HepG2 (cell line): ENCODE results near the gene CCSER2. TPM values are rescaled to one million over a fixed set of nuclear protein-coding genes. Genes with fewer than 3 reads are reported as not detected.

Source experiments
- ATAC-seq: fragments of 200-7000 bp; cut with Tn5 transposase; 3 replicates; pipeline ENCODE4 v1.9.1; 2020; ENCODE audit warnings: mild to moderate bottlenecking, moderate library complexity
- BruUV-seq: library from RNA; stranded (reverse); fragments of 400-500 nt; replicated peaks from 2 replicates; lab custom pipeline; 2021; lab: Mats Ljungman, UMichigan
- CTCF ChIA-PET: fragments of 300-600 bp; formaldehyde crosslinking; extraction: SDS; loops from one replicate; lab custom pipeline; 2021; ENCODE audit warnings: low total read pairs, inconsistent platforms, low intra/inter-chr PET ratio; lab: Yijun Ruan, JAX
- POLR2A ChIA-PET: fragments of 350-600 bp; sonication (Branson Sonifier 250); formaldehyde crosslinking; loops from one replicate; lab custom pipeline; 2020; ENCODE audit warnings: antibody characterized with exemption, inconsistent platforms; lab: Yijun Ruan, JAX
- DNase-seq: peaks from one replicate; pipeline ENCODE4 v3.0.0-alpha.2; 2015; ENCODE audit warnings: low spot score
- FAIRE-seq: peaks from 3 replicates; lab custom pipeline; 2011; peaks lifted over from hg19 to GRCh38; lab: Jason Lieb, UNC
- H2AFZ ChIP-seq: one replicate; pipeline ENCODE4 v1.6.1; 2011; ENCODE audit warnings: low read length, inconsistent platforms
- H3K27ac ChIP-seq: fragments of 300-600 bp; 3 replicates; pipeline ENCODE4 v1.8.0; 2011; ENCODE audit warnings: mixed run types, mild to moderate bottlenecking, mixed read lengths, low read length, inconsistent platforms; ENCODE audit not compliant: insufficient read depth; ENCODE audit errors: extremely low read length
- H3K27me3 ChIP-seq, 2 experiments: fragments of 200-600 bp in 1 of 2; 2 replicates in 1 of 2; 3 replicates in 1 of 2; pipeline versions ENCODE4 v1.6.0 to v1.8.0; 2011; ENCODE audit warnings: low read length in 2 of 2, mild to moderate bottlenecking in 2 of 2, moderate library complexity in 2 of 2, inconsistent platforms in 1 of 2; ENCODE audit not compliant: insufficient read depth in 2 of 2, control insufficient read depth in 1 of 2
- H3K36me3 ChIP-seq, 2 experiments: fragments of 200-600 bp in 1 of 2; replicated peaks in 1 of 2; 2 replicates in 1 of 2; 3 replicates in 1 of 2; pipeline versions ENCODE4 v1.5.1 to v1.8.0; 2011; ENCODE audit warnings: low read length in 2 of 2, inconsistent platforms in 1 of 2; ENCODE audit not compliant: insufficient read depth in 2 of 2, control insufficient read depth in 1 of 2
- H3K4me1 ChIP-seq: 2 replicates; pipeline ENCODE4 v1.5.1; 2012; ENCODE audit warnings: low read length, inconsistent platforms; ENCODE audit not compliant: insufficient read depth
- H3K4me2 ChIP-seq: 2 replicates; pipeline ENCODE4 v1.6.0; 2011; ENCODE audit warnings: low read depth, low read length, inconsistent platforms
- H3K4me3 ChIP-seq, 3 experiments: fragments of 200-600 bp in 1 of 3; sonication (generic), shearing (Covaris generic) in 1 of 3; replicated peaks in 1 of 3; 2 replicates each; pipeline ENCODE4 v1.5.1; 2011 to 2016; ENCODE audit warnings: low read length in 3 of 3, inconsistent platforms in 2 of 3, low read depth in 2 of 3, mild to moderate bottlenecking in 2 of 3, control low read depth in 1 of 3, mixed read lengths in 1 of 3; ENCODE audit not compliant: insufficient read depth in 1 of 3
- H3K79me2 ChIP-seq: one replicate; pipeline ENCODE4 v1.6.1; 2011; ENCODE audit warnings: low read length, inconsistent platforms; ENCODE audit not compliant: insufficient read depth
- H3K9ac ChIP-seq: 2 replicates; pipeline ENCODE4 v1.6.0; 2011; ENCODE audit warnings: mild to moderate bottlenecking, low read depth, low read length, inconsistent platforms; ENCODE audit not compliant: insufficient read depth
- H3K9me3 ChIP-seq: 2 replicates; pipeline ENCODE4 v1.5.1; 2012; ENCODE audit warnings: mild to moderate bottlenecking, low read length
- H4K20me1 ChIP-seq: 2 replicates; pipeline ENCODE4 v1.6.0; 2011; ENCODE audit warnings: inconsistent platforms, mild to moderate bottlenecking, low read length, moderate library complexity; ENCODE audit not compliant: insufficient read depth
- AKAP8 ChIP-seq: sonication (generic); formaldehyde crosslinking; IDR thresholded peaks from 2 replicates; pipeline ENCODE4 v1.5.1; 2020; ENCODE audit warnings: mild to moderate bottlenecking, missing genetic modification reagents
- CREBL2 ChIP-seq: sonication (generic); formaldehyde crosslinking; IDR thresholded peaks from 2 replicates; pipeline ENCODE4 v1.8.1; 2023; ENCODE audit warnings: missing genetic modification reagents, mild to moderate bottlenecking, borderline replicate concordance
- ELF4 ChIP-seq: sonication (generic); formaldehyde crosslinking; IDR thresholded peaks from 2 replicates; pipeline ENCODE4 v1.5.0; 2020; ENCODE audit warnings: missing genetic modification reagents, mild to moderate bottlenecking, moderate library complexity, borderline replicate concordance
- ERF ChIP-seq: IDR thresholded peaks from 2 replicates; pipeline ENCODE4 v1.6.1; 2018; ENCODE audit warnings: missing biosample characterization, missing genetic modification reagents
- EZH2 ChIP-seq: conservative IDR thresholded peaks from 2 replicates; pipeline ENCODE4 v1.6.1; 2012; ENCODE audit warnings: mild to moderate bottlenecking, low read depth, low read length, moderate library complexity
- KAT7 ChIP-seq: IDR thresholded peaks from 2 replicates; pipeline ENCODE4 v1.6.1; 2018; ENCODE audit warnings: borderline replicate concordance, missing compliant biosample characterization
- MEF2D ChIP-seq: sonication (generic); formaldehyde crosslinking; IDR thresholded peaks from 2 replicates; pipeline ENCODE4 v1.5.1; 2020; ENCODE audit warnings: mild to moderate bottlenecking, missing genetic modification reagents
- NR2F6 ChIP-seq, 2 experiments: IDR thresholded peaks; 2 replicates each; pipeline ENCODE4 v1.6.1; 2016; ENCODE audit warnings: antibody characterized with exemption in 1 of 2, mild to moderate bottlenecking in 1 of 2
- RBAK ChIP-seq: sonication (generic); formaldehyde crosslinking; IDR thresholded peaks from 2 replicates; pipeline ENCODE4 v1.5.1; 2020; ENCODE audit warnings: mild to moderate bottlenecking, missing genetic modification reagents
- RBFOX2 ChIP-seq: fragments of 200-400 bp; formaldehyde crosslinking; IDR thresholded peaks from 2 replicates; pipeline ENCODE4 v1.6.1; 2017; ENCODE audit warnings: low read depth, mild to moderate bottlenecking, low read length
- REXO4 ChIP-seq: sonication (generic); formaldehyde crosslinking; IDR thresholded peaks from 2 replicates; pipeline ENCODE4 v1.8.0; 2022; ENCODE audit warnings: missing genetic modification reagents, mild to moderate bottlenecking, borderline replicate concordance
- SP1 ChIP-seq, 2 experiments: fragments of 450-650 bp in 1 of 2; sonication (generic) in 1 of 2; formaldehyde crosslinking in 1 of 2; IDR thresholded peaks; 2 replicates each; pipeline versions ENCODE4 v1.4.0 to v1.6.1; 2016 to 2020; ENCODE audit warnings: missing genetic modification reagents in 1 of 2
- TP53 ChIP-seq: sonication (generic); formaldehyde crosslinking; conservative IDR thresholded peaks from 2 replicates; pipeline ENCODE4 v1.4.0; 2020; ENCODE audit warnings: missing genetic modification reagents
- ZFYVE20 ChIP-seq: sonication (generic); formaldehyde crosslinking; IDR thresholded peaks from 2 replicates; pipeline ENCODE4 v1.8.0; 2023; ENCODE audit warnings: low read depth, mild to moderate bottlenecking, moderate library complexity, missing genetic modification reagents, borderline replicate concordance
- ZNF556 ChIP-seq: sonication (generic); formaldehyde crosslinking; IDR thresholded peaks from 2 replicates; pipeline ENCODE4 v1.4.0; 2020; ENCODE audit warnings: mild to moderate bottlenecking, missing genetic modification reagents, borderline replicate concordance
- ZNF570 ChIP-seq: sonication (generic); formaldehyde crosslinking; IDR thresholded peaks from 2 replicates; pipeline ENCODE4 v1.4.0; 2020; ENCODE audit warnings: mild to moderate bottlenecking, missing genetic modification reagents, borderline replicate concordance
- ZNF737 ChIP-seq: sonication (generic); formaldehyde crosslinking; IDR thresholded peaks from 2 replicates; pipeline ENCODE4 v1.5.0; 2020; ENCODE audit warnings: missing genetic modification reagents, mild to moderate bottlenecking, borderline replicate concordance
- ZSCAN9 ChIP-seq: IDR thresholded peaks from 2 replicates; pipeline ENCODE4 v1.6.1; 2016; ENCODE audit warnings: borderline replicate concordance
- WGBS: methylation state at CpG from one replicate; pipeline ENCODE4 v1.1.6; 2017; ENCODE audit warnings: low lambda C conversion rate; 5-methylcytosine and 5-hydroxymethylcytosine counted together
- in situ Hi-C: cut with HindIII; loops from 2 replicates; pipeline ENCODE4 v1.10.0; 2017; ENCODE audit warnings: low pct_unique_long_range_greater_than_20kb; ENCODE audit not compliant: extremely low pct_ligation_motif_present
- intact Hi-C: fragments of 100-400 bp; cut with micrococcal nuclease; formaldehyde crosslinking; loops from one replicate; pipeline ENCODE4 v1.10.0; 2022; ENCODE audit not compliant: unreplicated experiment
- polyA plus RNA-seq, 8 experiments: library from polyadenylated mRNA; depleted of rRNA in 3 of 8; stranded (reverse) in 7 of 8; unstranded in 1 of 8; fragments of >200 nt; fragmentation: Illumina TruSeq in 4 of 8; extraction: Trizol in 4 of 8; gene quantifications; 2 replicates each; pipeline versions ENCODE4 v1.2.1 to v1.2.3, GENCODE V29; 2011 to 2016; ENCODE audit warnings: low read depth in 4 of 8, missing spikeins in 1 of 8, mixed read lengths in 1 of 8; ENCODE audit not compliant: insufficient read depth in 1 of 8
- total RNA-seq, 5 experiments: library from RNA; depleted of rRNA; stranded (reverse); fragments of >200 nt; fragmentation: Illumina TruSeq; extraction: Trizol; gene quantifications; 2 replicates each; pipeline ENCODE4 v1.2.3, GENCODE V29; 2016; ENCODE audit warnings: low read depth in 1 of 5
- TF ChIP-seq, protein P1 (sequence below): IDR thresholded peaks from 2 replicates; pipeline ENCODE4 v1.6.1; 2016; ENCODE audit warnings: low read depth, control low read depth

Gene CCSER2
- total and polyA plus RNA-seq, 2 of the 13 experiments (the other 11 are each of a cell fraction or from before 2014, with no cell fraction given): 13.3 to 17.2 TPM

DNA sequence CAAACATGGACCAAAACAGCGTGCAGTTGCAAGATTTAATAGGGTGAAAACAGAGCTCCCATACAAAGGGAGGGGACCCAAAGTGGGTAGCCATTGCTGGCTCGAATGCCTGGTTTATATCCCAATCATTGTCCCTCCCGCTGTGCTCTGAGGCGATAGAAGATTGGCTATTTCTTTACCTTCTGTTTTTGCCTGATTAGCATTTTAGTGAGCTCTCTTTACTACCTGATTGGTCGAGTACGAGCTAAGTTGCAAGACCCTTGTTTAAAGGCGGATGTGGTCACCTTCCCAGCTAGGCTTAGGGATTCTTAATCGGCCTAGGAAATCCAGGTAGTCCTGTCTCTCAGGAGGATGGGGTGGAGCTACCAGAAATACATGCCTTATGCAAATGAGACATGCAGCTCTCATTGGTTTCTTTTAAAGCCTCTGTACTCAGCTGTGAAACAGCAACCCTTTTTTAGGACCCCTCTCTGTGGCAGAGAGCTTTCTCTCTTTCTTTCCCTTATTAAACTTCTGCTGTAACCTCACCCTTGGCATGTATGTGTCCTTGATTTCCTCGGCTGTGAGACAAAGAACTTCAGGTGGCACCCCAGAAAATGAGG is 202.4 kb downstream of the CCSER2 start:
- CTCF ChIA-PET: no interaction called here
- Histone ChIP-seq H3K9me3 (peaks cover 8% of the 10 kb centered on the region; the same call in 1 of the 2 replicates), H3K4me1 (peaks cover 7% of the 10 kb centered on the region), H2AFZ (no peak overlapping the region), H3K4me2 (no peak overlapping the region), H3K27me3 (no peaks in the 10 kb centered on the region), H3K79me2 (no peaks in the 10 kb centered on the region), H3K27ac (no peak overlapping the region), H3K4me3 (no peak overlapping the region), H3K36me3 (no peaks in the 10 kb centered on the region), H3K9ac (no peak overlapping the region), H4K20me1 (no peaks in the 10 kb centered on the region)
- 89% methylated on average over 9 of the region's 9 CpGs for WGBS
- TF ChIP-seq CREBL2 (no peak), EZH2 (no peak), ZNF737 (CRISPR knock-in tag) (no peak), ZNF570 (no peak)
- no TSS peak for BruUV-seq
- ATAC-seq: no peak
- in situ Hi-C loops (loop anchor here (10.0 kb wide), 1 partner anchor 96 kb away; no protein-coding TSS in a partner anchor), intact Hi-C loops (loop anchor here (10.0 kb wide), 1 partner anchor 396 kb away; the partner anchor contains the start of gene GHITM)
- DNase-seq: no peak
- FAIRE-seq: no peak
- POLR2A ChIA-PET: no interaction called here

DNA sequence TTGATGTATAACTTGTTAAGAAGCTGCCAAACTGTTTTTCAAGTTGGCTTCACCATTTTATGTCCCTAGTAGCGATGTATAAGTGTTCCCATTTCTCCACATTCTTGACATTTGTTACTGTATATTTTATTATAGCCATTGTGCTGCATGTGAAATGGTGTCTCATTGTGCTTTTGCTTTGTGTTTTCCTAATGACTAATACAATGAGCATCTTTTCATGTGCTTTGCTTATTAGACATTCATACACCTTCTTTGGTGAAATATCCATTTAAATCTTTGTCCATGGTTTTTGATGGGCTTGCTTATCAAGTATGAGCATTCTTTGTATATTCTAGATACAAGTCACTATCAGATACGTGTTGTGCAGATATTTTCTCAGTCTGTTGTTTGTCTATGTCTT is 203.0 kb downstream of the CCSER2 start:
- intact Hi-C loops: loop anchor here (10.0 kb wide), 1 partner anchor 397 kb away; the partner anchor contains the start of gene GHITM
- H3K4me3 ChIP-seq: no peak overlapping the region
- FAIRE-seq: no peak
- no peak overlapping the region for H2AFZ ChIP-seq
- no peaks in the 10 kb centered on the region for H4K20me1 ChIP-seq
- in situ Hi-C loops: loop anchor here (10.0 kb wide), 1 partner anchor 97 kb away; no protein-coding TSS in a partner anchor
- H3K4me1 ChIP-seq: peaks cover 7% of the 10 kb centered on the region
- CTCF ChIA-PET: no interaction called here
- BruUV-seq: no TSS peak
- no peak overlapping the region for H3K27ac ChIP-seq
- POLR2A ChIA-PET: no interaction called here
- ATAC-seq: no peak
- no peak for DNase-seq
- H3K27me3 ChIP-seq: no peaks in the 10 kb centered on the region
- H3K4me2 ChIP-seq: no peak overlapping the region
- H3K79me2 ChIP-seq: no peaks in the 10 kb centered on the region
- H3K36me3 ChIP-seq: no peaks in the 10 kb centered on the region
- H3K9ac ChIP-seq: no peak overlapping the region
- peaks cover 3% of the 10 kb centered on the region; the same call in 1 of the 2 replicates for H3K9me3 ChIP-seq
- 92% methylated on average over 2 of the region's 2 CpGs for WGBS
- TF ChIP-seq ZSCAN9 (CRISPR knock-in tag): no peak
- TF ChIP-seq ZFYVE20: no peak
- no peak for TF ChIP-seq AKAP8 (CRISPR knock-in tag)
- TF ChIP-seq REXO4 (CRISPR knock-in tag): no peak
- TF ChIP-seq ERF (CRISPR knock-in tag): no peak
- no peak for TF ChIP-seq RBFOX2
- no peak for TF ChIP-seq ELF4
- no peak for TF ChIP-seq KAT7
- TF ChIP-seq RBAK (CRISPR knock-in tag): no peak
- TF ChIP-seq NR2F6 (IDR thresholded peaks at IDR 0.05): no peak
- TF ChIP-seq NR2F6 (CRISPR knock-in tag; IDR thresholded peaks at IDR 0.05): no peak
- TF ChIP-seq TP53: no peak
- no peak for TF ChIP-seq SP1 (IDR thresholded peaks at IDR 0.05)
- TF ChIP-seq SP1 (CRISPR knock-in tag; IDR thresholded peaks at IDR 0.05): no peak
- TF ChIP-seq, protein P1, sequence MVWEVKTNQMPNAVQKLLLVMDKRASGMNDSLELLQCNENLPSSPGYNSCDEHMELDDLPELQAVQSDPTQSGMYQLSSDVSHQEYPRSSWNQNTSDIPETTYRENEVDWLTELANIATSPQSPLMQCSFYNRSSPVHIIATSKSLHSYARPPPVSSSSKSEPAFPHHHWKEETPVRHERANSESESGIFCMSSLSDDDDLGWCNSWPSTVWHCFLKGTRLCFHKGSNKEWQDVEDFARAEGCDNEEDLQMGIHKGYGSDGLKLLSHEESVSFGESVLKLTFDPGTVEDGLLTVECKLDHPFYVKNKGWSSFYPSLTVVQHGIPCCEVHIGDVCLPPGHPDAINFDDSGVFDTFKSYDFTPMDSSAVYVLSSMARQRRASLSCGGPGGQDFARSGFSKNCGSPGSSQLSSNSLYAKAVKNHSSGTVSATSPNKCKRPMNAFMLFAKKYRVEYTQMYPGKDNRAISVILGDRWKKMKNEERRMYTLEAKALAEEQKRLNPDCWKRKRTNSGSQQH (CRISPR knock-in tag): no peak
- TF ChIP-seq ZNF556 (CRISPR knock-in tag): no peak
- no peak for TF ChIP-seq MEF2D (CRISPR knock-in tag)
